Tongue (tissue), 2 donors: Measurements from ENCODE around the gene PDRG1. TPM values are rescaled to one million over a fixed set of nuclear protein-coding genes. Genes with fewer than 3 reads are reported as not detected.
"Not testable (repeated sequence)": the region's sequence is repeated elsewhere in the genome, so short reads cannot be mapped to it uniquely, and the experiment has no call there.

ENCODE experiments used
- DNase-seq: peaks from one replicate; pipeline ENCODE4 v3.0.0-alpha.2; 2015
- total RNA-seq: library from RNA; depleted of rRNA; stranded (reverse); fragments of >200 nt; gene quantifications from one replicate; pipeline ENCODE4 v1.2.3, GENCODE V29; 2014

PDRG1 gene
- total RNA-seq, 1 donor from 2014 or later = 6.5 TPM

GRCh38 chr20:31925631-31926030 lies 26.2 kb downstream of the PDRG1 start:
- no peak for DNase-seq

GRCh38 chr20:31924561-31924960 lies 27.3 kb downstream of the PDRG1 start:
- no peak for DNase-seq

- DNase-seq = no peak
Observed at GRCh38 chr20:31923388-31924331, 28.2 kb downstream of the PDRG1 start.

DNA sequence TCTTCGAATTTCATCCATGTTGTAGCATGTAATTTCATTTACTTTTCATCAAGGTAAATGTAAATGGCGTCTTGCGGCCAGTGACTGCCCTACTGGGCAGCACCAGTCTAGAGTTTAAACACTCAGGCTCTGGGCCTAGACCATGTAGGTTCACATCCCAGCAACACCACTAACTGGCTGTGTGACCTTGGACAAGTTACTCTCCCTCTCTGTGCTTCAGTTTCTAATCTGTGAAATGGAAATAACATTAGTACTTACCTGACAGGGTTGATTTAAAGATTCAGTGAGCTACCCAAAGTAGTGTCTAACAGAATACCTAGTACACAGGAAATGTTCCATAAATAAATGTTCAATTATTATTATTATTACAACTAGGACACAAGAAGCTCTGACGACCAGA lies 29.3 kb downstream of the PDRG1 start:
- DNase-seq = no peak

DNA sequence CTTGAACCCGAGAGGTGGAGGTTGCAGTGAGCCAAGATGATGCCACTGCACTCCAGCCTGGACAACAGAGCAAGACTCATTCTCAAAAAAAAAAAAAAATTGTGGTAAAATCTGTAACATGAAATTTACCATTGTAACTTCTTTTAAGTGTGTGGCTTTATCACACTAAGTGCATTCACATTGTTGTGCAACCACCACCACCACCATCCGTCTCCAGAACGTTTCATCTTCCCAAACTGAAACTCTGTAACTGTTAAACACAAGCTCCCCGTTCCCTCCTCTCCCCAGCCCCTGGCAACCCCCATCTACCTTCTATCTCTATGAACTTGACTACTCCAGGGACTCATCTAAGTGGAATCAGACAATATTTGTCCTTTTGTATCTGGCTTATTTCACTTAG lies 29.7 kb downstream of the PDRG1 start:
- DNase-seq = no peak

DNA sequence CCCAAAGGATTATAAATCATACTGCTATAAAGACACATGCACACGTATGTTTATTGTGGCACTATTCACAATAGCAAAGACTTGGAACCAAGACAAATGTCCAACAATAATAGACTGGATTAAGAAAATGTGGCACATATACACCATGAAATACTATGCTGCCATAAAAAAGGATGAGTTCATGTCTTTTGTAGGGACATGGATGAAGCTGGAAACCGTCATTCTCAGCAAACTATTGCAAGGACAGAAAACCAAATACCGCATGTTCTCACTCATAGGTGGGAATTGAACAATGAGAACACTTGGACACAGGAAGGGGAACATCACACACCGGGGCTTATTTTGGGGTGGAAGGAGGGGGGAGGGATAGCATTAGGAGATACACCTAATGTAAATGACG lies 30.4 kb downstream of the PDRG1 start:
- not testable (repeated sequence) for DNase-seq

DNA sequence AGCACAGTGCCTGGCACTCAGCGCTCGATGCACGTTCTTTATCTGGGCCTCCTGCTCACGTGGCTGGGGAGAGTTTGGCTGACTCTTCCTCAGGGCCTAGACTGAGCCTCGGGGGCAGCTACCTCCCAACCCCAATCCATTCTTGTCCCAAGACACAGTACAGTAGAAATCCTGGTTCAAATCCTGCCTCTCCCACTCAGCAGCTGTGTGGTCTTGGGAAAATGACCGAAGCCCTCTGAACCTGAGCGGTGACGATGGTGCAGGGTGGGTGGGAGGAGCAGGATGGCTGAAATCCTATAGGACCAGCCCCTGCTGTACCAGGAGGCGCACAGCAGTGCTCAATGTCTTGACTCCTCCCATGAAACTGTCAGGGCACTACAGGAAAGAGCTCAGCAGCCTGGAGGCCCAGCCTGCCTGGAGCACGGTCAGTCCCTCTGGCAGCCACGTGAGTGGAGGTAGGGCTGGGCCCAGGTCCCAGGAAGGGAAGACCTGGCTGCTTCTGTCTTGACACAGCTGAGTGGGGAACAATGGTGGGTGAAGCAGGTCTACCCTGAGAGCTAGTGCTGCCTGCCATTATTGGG lies 31.5 kb downstream of the PDRG1 start:
- no peak for DNase-seq

DNA sequence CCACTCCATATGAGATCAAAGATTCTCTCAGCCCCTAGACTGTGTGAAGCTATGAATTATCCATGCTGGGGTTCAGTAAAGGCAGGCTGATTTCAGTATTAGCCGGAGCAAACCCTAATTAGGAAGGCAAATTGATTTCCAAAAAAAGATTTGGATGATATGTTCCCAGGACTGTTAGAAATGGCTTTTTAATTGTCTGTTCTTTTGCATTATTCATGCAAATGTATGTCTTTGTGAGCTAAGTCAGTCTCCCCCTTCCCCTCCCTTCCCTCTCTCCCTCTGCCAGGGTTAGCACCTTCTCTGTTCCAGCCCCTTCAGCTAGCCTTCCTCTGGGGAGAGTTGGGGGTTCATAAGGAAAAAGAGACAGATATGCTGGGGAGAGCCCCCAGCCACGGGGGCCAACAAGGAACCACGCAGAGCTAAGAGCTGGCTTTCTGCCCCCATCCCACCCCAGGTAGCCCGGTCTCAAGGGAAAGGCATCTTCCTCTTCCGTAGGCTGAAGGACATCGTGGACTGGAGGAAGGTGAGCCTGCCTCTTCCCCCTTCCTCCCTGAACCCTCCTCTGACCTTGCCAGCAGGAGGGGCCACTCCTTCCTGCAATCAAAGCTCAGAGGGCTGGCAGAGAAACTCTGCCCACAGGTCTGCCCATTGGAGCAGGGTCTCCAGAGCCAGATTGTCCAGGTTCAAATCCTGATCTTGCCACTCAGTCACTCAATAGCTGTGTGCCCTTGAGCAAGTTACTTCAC lies 32.3 kb downstream of the PDRG1 start:
- DNase-seq = no peak

DNA sequence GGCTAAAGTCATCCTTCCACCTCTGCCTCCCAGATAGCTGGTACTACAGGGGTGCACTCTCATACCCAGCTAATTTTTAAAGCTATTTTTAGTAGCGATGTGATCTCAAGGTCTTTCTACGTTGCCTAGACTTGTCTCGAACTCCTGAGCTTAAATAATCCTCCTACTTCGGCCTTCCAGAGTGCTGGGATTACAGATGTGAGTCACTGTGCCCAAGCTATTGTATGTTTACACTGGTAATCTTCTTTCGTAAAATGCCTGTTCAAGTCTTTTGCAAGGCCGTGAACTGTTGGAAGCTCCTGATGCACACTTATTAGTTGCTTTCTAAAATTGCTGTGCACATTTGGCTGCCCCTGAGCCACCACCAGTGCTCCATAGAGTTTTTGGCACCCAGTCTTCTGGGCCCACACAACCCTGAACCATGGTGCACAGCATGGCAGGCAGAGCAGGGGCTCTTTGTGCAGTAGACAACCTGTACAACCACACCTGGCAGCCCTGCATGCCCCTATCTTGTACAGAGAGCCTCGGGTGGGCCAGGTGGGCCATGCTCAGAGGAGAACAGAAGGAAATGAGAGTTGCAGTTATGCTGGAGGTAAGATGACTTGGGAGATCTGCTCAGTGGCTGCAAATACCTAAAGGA lies 33.3 kb downstream of the PDRG1 start:
- no peak for DNase-seq

- DNase-seq = not testable (repeated sequence)
Observed at GRCh38 chr20:31917962-31918412, 33.9 kb downstream of the PDRG1 start.

DNA sequence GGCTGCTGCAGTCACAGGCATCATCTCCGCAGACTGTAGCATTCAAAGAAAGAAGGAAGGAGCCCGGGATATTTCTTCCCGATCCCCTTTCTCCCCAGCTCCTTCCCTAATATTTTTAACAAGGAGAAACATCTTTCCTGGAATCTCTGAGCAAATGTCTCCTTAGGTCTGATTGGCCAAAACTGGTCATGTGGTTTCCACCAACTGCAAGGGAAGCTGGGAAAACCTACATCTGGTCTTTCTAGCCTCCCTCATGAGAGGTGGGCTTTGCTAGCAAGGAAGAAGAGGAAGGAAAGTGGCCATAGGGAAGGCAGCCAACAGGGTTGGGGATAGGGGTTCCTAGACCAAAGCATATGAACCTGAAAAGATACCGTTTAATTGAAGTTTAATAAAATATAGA lies 35.1 kb downstream of the PDRG1 start:
- no peak for DNase-seq

DNA sequence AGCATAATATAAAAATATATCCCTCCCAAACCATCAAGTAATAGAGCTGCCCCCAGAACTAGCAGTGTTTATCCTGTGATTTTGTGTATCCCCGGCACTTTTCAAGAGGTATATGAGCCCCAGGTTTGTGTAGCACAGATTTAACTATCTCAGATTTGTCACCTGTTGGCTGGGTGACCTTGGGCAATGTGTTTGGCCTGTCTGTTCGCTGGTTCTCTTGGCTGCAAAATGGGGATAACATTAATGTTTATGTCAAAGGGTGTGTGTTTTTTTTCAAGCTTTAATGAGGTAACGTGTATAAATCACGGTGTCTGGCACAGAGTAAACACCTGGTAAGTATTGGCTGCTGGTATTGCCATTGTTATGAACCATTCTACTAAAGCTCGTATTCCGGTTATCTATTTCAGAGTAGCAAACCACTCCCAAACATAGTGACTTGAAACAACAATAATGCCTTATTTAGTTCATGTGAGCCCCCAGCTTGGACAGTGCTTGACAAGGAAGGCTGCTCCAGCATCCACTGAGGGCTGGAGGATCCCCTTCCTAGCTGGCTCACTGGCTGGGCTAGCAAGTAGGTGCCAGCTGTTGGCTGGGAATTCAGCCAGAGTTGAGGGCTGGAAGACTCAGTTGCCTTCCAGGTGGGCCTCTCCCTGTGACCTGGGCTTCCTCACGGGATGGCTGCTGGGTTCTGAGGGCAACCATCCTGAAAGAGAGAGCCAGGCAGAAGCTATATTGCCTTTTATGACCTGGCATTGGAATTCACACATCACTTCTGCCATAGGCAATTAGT lies 36.2 kb downstream of the PDRG1 start:
- DNase-seq = no peak

GRCh38 chr20:31914170-31914569 lies 37.7 kb downstream of the PDRG1 start:
- DNase-seq = no peak

GRCh38 chr20:31913431-31914157 lies 38.3 kb downstream of the PDRG1 start:
- no peak for DNase-seq

- no peak for DNase-seq
Observed at GRCh38 chr20:31910071-31910803, 41.6 kb downstream of the PDRG1 start.

DNA sequence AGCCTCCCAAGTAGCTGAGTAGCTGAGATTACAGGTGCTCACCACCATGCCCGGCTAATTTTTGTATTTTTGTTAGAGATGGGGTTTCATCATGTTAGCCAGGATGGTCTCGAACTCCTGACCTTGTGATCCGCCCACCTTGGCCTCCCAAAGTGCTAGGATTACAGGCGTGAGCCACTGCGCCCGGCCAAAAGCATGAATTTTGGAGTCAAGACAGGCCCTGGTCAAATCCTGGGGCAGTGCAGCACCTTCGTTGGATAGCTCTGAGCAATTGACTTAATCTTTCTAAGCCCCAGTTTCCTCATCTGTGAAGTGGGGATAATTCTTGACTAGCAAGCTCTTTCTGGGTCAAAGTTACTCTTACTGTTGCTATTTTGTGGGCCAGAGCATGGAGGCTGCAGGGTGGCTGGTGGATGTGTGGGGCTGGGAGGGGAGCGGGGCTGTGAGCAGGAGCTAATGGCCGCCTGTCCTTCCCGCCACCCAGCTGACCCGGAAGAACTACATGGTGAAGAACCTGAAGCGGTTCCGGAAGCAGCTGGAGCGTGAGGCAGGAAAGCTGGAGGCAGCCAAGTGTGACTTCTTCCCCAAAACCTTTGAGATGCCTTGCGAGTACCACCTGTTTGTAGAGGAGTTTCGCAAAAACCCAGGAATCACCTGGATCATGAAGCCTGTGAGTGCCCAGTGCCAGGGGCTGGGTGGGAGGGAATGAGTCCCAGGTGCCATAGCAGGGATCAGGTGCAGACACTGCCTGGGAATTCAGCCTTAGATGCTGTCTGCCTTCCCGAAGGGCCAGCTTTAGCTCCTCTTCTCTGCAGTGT lies 42.4 kb downstream of the PDRG1 start:
- DNase-seq = no peak

DNA sequence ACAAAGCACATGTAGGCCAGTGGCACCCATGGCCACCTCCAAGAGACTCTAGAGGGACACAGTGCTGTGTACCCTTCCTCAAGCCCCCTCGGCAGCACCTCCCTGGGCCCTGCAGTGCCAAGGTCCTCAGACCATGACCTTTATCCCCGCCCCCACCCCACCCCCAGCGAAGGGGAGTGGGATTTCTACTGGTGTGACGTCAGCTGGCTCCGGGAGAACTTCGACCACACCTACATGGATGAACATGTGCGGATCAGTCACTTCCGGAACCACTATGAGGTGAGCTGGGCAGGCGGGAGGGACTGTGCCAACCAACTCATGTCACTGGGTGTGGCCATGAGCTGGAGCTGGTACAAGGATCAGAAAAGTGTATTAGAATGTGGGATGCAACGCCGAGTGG lies 43.4 kb downstream of the PDRG1 start:
- no peak for DNase-seq

DNA sequence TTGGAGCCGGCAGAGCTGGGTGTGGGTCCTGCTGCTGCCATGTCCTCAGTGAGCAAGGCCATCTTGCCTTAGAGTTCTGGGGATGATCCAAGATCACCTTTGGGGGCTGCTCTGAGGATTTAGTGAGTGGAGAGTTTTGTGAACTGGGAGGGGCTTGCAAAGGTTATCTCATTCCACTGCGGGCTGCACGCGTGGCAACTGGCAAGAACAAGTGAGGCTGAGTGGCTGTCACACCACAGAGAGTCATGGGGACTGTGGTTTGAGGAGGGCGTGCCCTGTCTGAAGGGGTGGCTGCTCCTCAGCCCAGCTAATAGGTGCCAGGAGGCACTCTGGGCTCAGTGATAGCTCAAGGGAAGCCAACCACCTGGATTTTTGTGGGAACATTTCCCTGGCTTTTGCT lies 43.8 kb downstream of the PDRG1 start:
- DNase-seq = no peak

DNA sequence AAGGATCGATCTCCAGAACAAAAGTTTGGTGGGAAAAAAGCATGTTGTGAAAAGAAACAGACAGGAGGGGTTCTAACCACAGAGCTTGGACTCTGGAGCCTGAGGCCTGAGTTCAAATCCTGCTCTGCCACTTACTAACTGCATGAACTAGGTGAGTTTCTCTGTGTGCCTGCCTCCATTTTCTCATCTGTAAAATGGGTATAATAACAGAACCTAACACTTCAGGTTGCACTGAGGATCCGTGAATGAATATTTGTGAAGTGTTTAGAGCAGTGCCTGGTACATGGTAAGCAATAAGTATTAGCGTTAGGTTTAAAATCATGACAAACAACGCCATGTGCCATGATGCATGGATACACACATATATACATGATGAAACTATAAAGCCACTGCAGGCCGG lies 44.8 kb downstream of the PDRG1 start:
- no peak for DNase-seq
